GM19238 (cell line): Measurements from ENCODE around the gene CCNYL1.
"Not testable (repeated sequence)": the region's sequence is repeated elsewhere in the genome, so short reads cannot be mapped to it uniquely, and the experiment has no call there.

Experiments used
- DNase-seq: peaks from one replicate; pipeline ENCODE4 v3.0.0; 2011; ENCODE audit warnings: low spot score; ENCODE audit not compliant: insufficient read length

Gene CCNYL1

GRCh38 chr2:207710814-207711740, at the start of gene CCNYL1:
Gene CCNYL1 (plus strand): TSS chr2:207711640. CDS start chr2:207711897, 257 bp downstream.
- peak; percentile 99 for DNase-seq

- DNase-seq = peak; percentile 35
These were observed 49.2 kb upstream of the CCNYL1 start for GRCh38 chr2:207662203-207662602.

- DNase-seq = no peak
These were observed 47.4 kb upstream of the CCNYL1 start for GRCh38 chr2:207663870-207664545.

GRCh38 chr2:207670887-207671286, 40.6 kb upstream of the CCNYL1 start:
- DNase-seq = no peak

GRCh38 chr2:207673431-207673830, 38.0 kb upstream of the CCNYL1 start:
- no peak for DNase-seq

- no peak for DNase-seq
These were observed 37.1 kb upstream of the CCNYL1 start for GRCh38 chr2:207674266-207674774.

- DNase-seq = no peak
These were observed 36.6 kb upstream of the CCNYL1 start for GRCh38 chr2:207674826-207675225.

GRCh38 chr2:207676827-207677354, 34.5 kb upstream of the CCNYL1 start:
- DNase-seq = no peak

GRCh38 chr2:207681431-207681830, 30.0 kb upstream of the CCNYL1 start:
- DNase-seq = no peak

GRCh38 chr2:207682557-207682956, 28.9 kb upstream of the CCNYL1 start:
- DNase-seq = no peak

GRCh38 chr2:207683438-207683837, 28.0 kb upstream of the CCNYL1 start:
- no peak for DNase-seq

- no peak for DNase-seq
These were observed 27.4 kb upstream of the CCNYL1 start for GRCh38 chr2:207683879-207684627.

- no peak for DNase-seq
These were observed 24.6 kb upstream of the CCNYL1 start for GRCh38 chr2:207686812-207687211.

- no peak for DNase-seq
These were observed 22.8 kb upstream of the CCNYL1 start for GRCh38 chr2:207688597-207688996.

GRCh38 chr2:207690845-207691461, 20.5 kb upstream of the CCNYL1 start:
- not testable (repeated sequence) for DNase-seq

- no peak for DNase-seq
These were observed 19.0 kb upstream of the CCNYL1 start for GRCh38 chr2:207692206-207693065.

GRCh38 chr2:207693641-207694249, 17.7 kb upstream of the CCNYL1 start:
- no peak for DNase-seq

- DNase-seq = no peak
These were observed 16.6 kb upstream of the CCNYL1 start for GRCh38 chr2:207694811-207695281.

- no peak for DNase-seq
These were observed 16.1 kb upstream of the CCNYL1 start for GRCh38 chr2:207695293-207695692.
